ENCODE data around the gene DRICH1.
"Not testable (repeated sequence)": the region's sequence is repeated elsewhere in the genome, so short reads cannot be mapped to it uniquely, and the experiment has no call there.

DRICH1 gene

GRCh38 chr22:23657727-23658126 is 25.6 kb upstream of the DRICH1 start:
- H3K36me3 Mint-ChIP-seq: peaks cover 15% of the 10 kb centered on the region
- no peaks in the 10 kb centered on the region for H3K4me1 Mint-ChIP-seq
- H3K27ac Mint-ChIP-seq: no peak overlapping the region
- no peaks in the 10 kb centered on the region for H3K9me3 Mint-ChIP-seq
- H3K27me3 Mint-ChIP-seq: no peaks in the 10 kb centered on the region
- H3K4me3 Mint-ChIP-seq: no peak overlapping the region

GRCh38 chr22:23655891-23656475 is 23.9 kb upstream of the DRICH1 start:
- Mint-ChIP-seq H3K4me3 (no peak overlapping the region), H3K4me1 (no peaks in the 10 kb centered on the region), H3K36me3 (peaks cover 11% of the 10 kb centered on the region), H3K9me3 (no peaks in the 10 kb centered on the region), H3K27ac (no peak overlapping the region), H3K27me3 (no peaks in the 10 kb centered on the region)

GRCh38 chr22:23652711-23653110 is 20.6 kb upstream of the DRICH1 start:
- Mint-ChIP-seq H3K36me3 (no peaks in the 10 kb centered on the region), H3K4me3 (no peak overlapping the region), H3K4me1 (no peaks in the 10 kb centered on the region), H3K27me3 (no peaks in the 10 kb centered on the region), H3K27ac (no peak overlapping the region), H3K9me3 (no peaks in the 10 kb centered on the region)

GRCh38 chr22:23652286-23652685 is 20.2 kb upstream of the DRICH1 start:
- H3K9me3 Mint-ChIP-seq: no peaks in the 10 kb centered on the region
- no peaks in the 10 kb centered on the region for H3K36me3 Mint-ChIP-seq
- H3K27ac Mint-ChIP-seq: no peak overlapping the region
- H3K4me1 Mint-ChIP-seq: no peaks in the 10 kb centered on the region
- H3K27me3 Mint-ChIP-seq: no peaks in the 10 kb centered on the region
- no peak overlapping the region for H3K4me3 Mint-ChIP-seq

GRCh38 chr22:23651676-23652075 is 19.6 kb upstream of the DRICH1 start:
- H3K36me3 Mint-ChIP-seq: no peaks in the 10 kb centered on the region
- no peaks in the 10 kb centered on the region for H3K27me3 Mint-ChIP-seq
- no peak overlapping the region for H3K4me3 Mint-ChIP-seq
- H3K4me1 Mint-ChIP-seq: no peaks in the 10 kb centered on the region
- no peaks in the 10 kb centered on the region for H3K9me3 Mint-ChIP-seq
- H3K27ac Mint-ChIP-seq: no peak overlapping the region

GRCh38 chr22:23649071-23649501 is 17.0 kb upstream of the DRICH1 start:
- no peaks in the 10 kb centered on the region for H3K36me3 Mint-ChIP-seq
- H3K4me1 Mint-ChIP-seq: no peaks in the 10 kb centered on the region
- no peaks in the 10 kb centered on the region for H3K9me3 Mint-ChIP-seq
- H3K27ac Mint-ChIP-seq: no peak overlapping the region
- no peak overlapping the region for H3K4me3 Mint-ChIP-seq
- no peaks in the 10 kb centered on the region for H3K27me3 Mint-ChIP-seq

- H3K4me3 Mint-ChIP-seq, H3K27ac Mint-ChIP-seq, H3K4me1 Mint-ChIP-seq, H3K36me3 Mint-ChIP-seq, H3K27me3 Mint-ChIP-seq, H3K9me3 Mint-ChIP-seq: not testable (repeated sequence)
These were observed 14.4 kb upstream of the DRICH1 start for GRCh38 chr22:23646526-23646925.

GRCh38 chr22:23640206-23640605 is 8.1 kb upstream of the DRICH1 start:
- H3K27ac Mint-ChIP-seq, H3K4me1 Mint-ChIP-seq, H3K27me3 Mint-ChIP-seq, H3K4me3 Mint-ChIP-seq, H3K9me3 Mint-ChIP-seq, H3K36me3 Mint-ChIP-seq: not testable (repeated sequence)

- Mint-ChIP-seq H3K4me1 (no peaks in the 10 kb centered on the region), H3K9me3 (no peaks in the 10 kb centered on the region), H3K27ac (no peak overlapping the region), H3K27me3 (no peaks in the 10 kb centered on the region), H3K36me3 (peaks cover 4% of the 10 kb centered on the region), H3K4me3 (no peak overlapping the region)
These were observed 7.5 kb upstream of the DRICH1 start for GRCh38 chr22:23639661-23640060.

GRCh38 chr22:23638611-23639010 is 6.5 kb upstream of the DRICH1 start:
- H3K27ac Mint-ChIP-seq: no peak overlapping the region
- H3K36me3 Mint-ChIP-seq: peaks cover 4% of the 10 kb centered on the region
- H3K4me3 Mint-ChIP-seq: no peak overlapping the region
- no peaks in the 10 kb centered on the region for H3K27me3 Mint-ChIP-seq
- no peaks in the 10 kb centered on the region for H3K9me3 Mint-ChIP-seq
- no peaks in the 10 kb centered on the region for H3K4me1 Mint-ChIP-seq

GRCh38 chr22:23635291-23635690 is 3.2 kb upstream of the DRICH1 start:
- not testable (repeated sequence) for H3K27me3 Mint-ChIP-seq, H3K36me3 Mint-ChIP-seq, H3K4me3 Mint-ChIP-seq, H3K4me1 Mint-ChIP-seq, H3K9me3 Mint-ChIP-seq, H3K27ac Mint-ChIP-seq

GRCh38 chr22:23628056-23628743 is 3.9 kb downstream of the DRICH1 start:
- not testable (repeated sequence) for H3K9me3 Mint-ChIP-seq, H3K4me3 Mint-ChIP-seq, H3K4me1 Mint-ChIP-seq, H3K27ac Mint-ChIP-seq, H3K27me3 Mint-ChIP-seq, H3K36me3 Mint-ChIP-seq

GRCh38 chr22:23627401-23628055 is 4.6 kb downstream of the DRICH1 start:
- not testable (repeated sequence) for H3K4me1 Mint-ChIP-seq, H3K4me3 Mint-ChIP-seq, H3K27ac Mint-ChIP-seq, H3K27me3 Mint-ChIP-seq, H3K9me3 Mint-ChIP-seq, H3K36me3 Mint-ChIP-seq

GRCh38 chr22:23626286-23626975 is 5.7 kb downstream of the DRICH1 start:
- H3K4me3 Mint-ChIP-seq: no peak overlapping the region
- H3K27ac Mint-ChIP-seq: no peak overlapping the region
- H3K9me3 Mint-ChIP-seq: no peaks in the 10 kb centered on the region
- H3K4me1 Mint-ChIP-seq: peaks cover 4% of the 10 kb centered on the region
- no peaks in the 10 kb centered on the region for H3K36me3 Mint-ChIP-seq
- no peaks in the 10 kb centered on the region for H3K27me3 Mint-ChIP-seq

- no peak overlapping the region for H3K4me3 Mint-ChIP-seq
- H3K27ac Mint-ChIP-seq: no peak overlapping the region
- peaks cover 4% of the 10 kb centered on the region for H3K4me1 Mint-ChIP-seq
- no peaks in the 10 kb centered on the region for H3K27me3 Mint-ChIP-seq
- H3K36me3 Mint-ChIP-seq: peaks cover 2% of the 10 kb centered on the region
- no peaks in the 10 kb centered on the region for H3K9me3 Mint-ChIP-seq
These were observed 9.5 kb downstream of the DRICH1 start for GRCh38 chr22:23622634-23623033.

GRCh38 chr22:23621916-23622315 is 10.2 kb downstream of the DRICH1 start:
- not testable (repeated sequence) for H3K36me3 Mint-ChIP-seq, H3K4me3 Mint-ChIP-seq, H3K27me3 Mint-ChIP-seq, H3K4me1 Mint-ChIP-seq, H3K9me3 Mint-ChIP-seq, H3K27ac Mint-ChIP-seq

Measured in activated naive CD4-positive, alpha-beta T cell treated with anti-CD3 and anti-CD28 coated beads, Interleukin-2, amount 50 U/mL, for 24 hours (primary cell).